Left renal cortex interstitium (tissue), 4 donors: ENCODE results near the gene ITIH1. TPM values are rescaled to one million over a fixed set of nuclear protein-coding genes. Genes with fewer than 3 reads are reported as not detected.
"Not testable (repeated sequence)": the region's sequence is repeated elsewhere in the genome, so short reads cannot be mapped to it uniquely, and the experiment has no call there.

Experiments
- DNase-seq, 4 donors: peaks; one replicate each; pipeline ENCODE4 v3.0.0-alpha.2; 2013; ENCODE audit warnings: low read depth in 4 of 4, low spot score in 2 of 4, missing footprints in 1 of 4
- polyA plus RNA-seq, 4 donors: library from polyadenylated mRNA; unstranded; fragments of 120-200 nt; gene quantifications; one replicate each; pipeline ENCODE4 v1.2.1, GENCODE V29; 2013; ENCODE audit not compliant: insufficient read length in 4 of 4

ITIH1 gene
- polyA plus RNA-seq, 4 donors = 0.19 to 7.6 (median 0.31) TPM; not detected in 1

DNA sequence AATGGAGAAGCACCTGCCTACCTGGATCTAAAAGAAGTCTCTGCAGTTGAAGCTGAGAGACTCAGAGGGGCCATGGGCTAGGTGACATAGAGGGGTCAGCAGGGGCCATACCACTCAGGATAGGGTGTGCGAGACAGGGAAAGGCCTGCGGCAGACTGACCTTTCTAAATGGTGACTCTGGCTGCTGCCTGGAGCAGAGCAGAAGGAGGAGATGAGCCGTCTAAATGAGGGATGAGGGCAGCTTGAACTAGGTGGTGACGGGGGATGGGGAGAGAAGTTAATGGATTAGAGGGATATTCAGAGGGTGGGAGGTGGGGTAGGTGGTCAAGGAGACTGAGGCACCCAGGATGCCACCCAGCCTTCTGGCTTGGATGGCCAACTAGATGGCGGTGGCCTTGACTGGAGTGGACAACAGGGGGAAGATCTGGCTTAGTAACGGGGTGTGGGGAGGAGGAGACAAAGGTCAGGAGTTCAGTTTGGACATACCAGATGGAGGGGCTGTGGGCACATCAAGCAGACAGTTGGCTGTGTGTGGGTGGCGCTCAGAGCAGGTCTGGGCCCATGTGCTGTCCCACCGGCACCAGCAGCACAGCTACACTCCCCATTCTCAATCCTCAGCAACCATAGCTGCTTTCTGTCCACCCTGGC lies 3.2 kb upstream of the ITIH1 start:
- no peak for DNase-seq

GRCh38 chr3:52774901-52775864 lies 2.2 kb upstream of the ITIH1 start:
- no peak for DNase-seq

DNA sequence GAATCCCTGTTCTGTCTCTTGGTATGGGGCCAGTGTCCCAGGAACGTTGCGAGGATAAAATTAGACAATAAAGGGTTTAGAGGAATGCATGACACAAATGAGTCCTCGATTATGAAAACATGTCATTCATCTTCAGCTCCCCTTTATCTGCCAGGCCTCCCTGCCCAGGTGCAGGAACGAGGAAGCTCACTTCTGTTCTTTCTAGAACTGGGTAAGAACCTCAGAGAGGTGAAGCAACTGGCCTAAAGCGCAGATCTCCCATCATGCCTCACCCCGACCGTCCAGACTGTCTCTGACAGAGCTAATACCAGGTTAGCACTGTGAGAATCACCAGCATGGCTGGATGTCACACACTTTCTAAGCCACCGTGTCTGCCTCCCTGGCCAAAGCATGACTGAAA lies 1.5 kb upstream of the ITIH1 start:
- no peak for DNase-seq

GRCh38 chr3:52776486-52776885 lies 913 bp upstream of the ITIH1 start:
- DNase-seq = not testable (repeated sequence)

DNA sequence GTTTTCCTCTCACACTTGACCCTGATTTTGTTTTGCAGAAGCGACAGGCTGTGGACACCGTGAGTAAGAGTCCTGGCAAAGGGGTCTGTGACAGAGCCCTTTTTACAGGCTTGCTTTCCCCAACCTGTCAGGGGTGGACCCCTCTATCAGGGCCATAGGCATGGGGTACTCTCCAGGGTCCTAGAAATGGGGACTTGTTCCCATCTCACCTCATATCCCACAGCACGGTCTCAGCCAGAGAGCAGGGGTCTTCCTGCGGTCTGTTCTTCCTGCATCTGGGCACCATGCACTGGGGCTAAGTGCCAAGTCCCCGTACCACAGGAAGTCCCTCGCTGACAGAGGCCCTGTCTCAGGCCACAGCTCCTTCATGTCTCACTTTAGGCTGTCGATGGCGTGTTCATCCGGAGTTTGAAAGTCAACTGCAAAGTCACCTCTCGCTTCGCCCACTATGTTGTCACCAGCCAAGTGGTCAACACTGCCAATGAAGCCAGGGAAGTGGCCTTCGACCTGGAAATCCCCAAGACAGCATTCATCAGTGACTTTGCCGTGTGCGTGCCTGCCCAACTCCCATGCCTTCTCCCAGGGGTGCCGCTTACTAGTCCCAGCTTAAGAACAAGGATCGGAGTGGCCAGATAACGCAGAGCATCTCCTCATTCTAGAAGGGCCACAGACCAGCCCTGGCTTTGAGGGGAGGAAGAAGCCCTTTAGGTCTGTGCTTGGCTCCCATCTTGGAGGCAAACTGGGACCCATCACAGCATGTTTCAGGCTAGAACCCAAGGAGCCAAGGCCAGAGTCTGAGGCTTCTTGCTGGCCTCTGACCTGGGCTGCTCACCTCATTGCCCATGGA lies 783 bp downstream of the ITIH1 start:
- no peak for DNase-seq

DNA sequence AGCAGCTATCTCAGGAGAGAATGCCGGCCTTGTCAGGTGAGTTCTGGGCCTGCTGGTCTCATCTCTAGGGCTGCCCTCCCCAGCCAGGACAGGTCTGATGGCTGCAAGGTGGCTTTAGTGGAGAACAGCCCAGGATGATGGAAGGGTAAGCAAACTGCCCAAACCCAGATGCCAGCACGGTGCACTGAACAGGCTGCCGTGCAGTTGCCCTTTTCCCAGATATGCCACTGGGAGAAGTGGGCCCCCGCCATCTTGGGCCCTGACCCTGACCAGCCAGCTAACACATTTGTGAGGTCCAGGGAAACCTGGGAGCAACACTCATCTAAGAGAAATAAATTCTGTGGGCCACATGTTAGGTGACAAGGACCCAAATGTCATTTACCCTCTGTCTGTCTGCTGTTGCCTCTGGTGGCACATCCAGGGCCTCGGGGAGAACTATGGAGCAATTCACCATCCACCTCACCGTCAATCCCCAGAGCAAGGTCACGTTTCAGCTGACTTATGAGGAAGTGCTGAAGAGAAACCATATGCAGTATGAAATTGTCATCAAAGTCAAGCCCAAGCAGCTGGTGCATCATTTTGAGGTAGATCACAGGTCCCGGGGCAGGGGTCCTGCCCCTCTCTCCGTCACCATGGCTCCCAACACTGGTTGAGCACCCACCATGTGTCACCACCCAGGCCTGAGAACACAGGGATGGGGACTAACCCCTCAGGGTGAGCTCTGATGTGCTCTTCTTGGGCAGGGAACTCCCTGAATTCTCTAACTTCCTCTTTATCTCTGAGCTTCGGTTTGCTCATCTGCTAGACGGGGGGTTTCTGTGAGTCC lies 1.8 kb downstream of the ITIH1 start:
- no peak for DNase-seq

- no peak for DNase-seq
Measured at GRCh38 chr3:52779837-52780585, 2.6 kb downstream of the ITIH1 start.

DNA sequence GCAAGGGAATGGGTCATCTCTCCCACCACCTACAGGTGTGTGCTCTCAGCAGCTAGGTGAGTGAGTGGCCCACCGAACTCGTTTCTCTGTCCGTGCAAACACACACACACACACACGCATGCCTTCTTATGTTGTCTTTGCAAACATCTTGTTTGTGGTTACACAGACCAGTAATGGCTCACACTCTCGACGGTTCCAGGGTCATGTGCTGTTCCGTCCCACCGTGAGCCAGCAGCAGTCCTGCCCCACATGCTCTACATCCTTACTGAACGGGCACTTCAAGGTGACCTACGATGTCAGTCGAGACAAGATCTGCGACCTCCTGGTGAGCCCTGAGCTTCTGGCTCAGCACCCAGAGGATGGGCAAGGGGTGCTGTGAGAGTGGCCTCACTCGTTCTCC lies 4.3 kb downstream of the ITIH1 start:
- DNase-seq = no peak

DNA sequence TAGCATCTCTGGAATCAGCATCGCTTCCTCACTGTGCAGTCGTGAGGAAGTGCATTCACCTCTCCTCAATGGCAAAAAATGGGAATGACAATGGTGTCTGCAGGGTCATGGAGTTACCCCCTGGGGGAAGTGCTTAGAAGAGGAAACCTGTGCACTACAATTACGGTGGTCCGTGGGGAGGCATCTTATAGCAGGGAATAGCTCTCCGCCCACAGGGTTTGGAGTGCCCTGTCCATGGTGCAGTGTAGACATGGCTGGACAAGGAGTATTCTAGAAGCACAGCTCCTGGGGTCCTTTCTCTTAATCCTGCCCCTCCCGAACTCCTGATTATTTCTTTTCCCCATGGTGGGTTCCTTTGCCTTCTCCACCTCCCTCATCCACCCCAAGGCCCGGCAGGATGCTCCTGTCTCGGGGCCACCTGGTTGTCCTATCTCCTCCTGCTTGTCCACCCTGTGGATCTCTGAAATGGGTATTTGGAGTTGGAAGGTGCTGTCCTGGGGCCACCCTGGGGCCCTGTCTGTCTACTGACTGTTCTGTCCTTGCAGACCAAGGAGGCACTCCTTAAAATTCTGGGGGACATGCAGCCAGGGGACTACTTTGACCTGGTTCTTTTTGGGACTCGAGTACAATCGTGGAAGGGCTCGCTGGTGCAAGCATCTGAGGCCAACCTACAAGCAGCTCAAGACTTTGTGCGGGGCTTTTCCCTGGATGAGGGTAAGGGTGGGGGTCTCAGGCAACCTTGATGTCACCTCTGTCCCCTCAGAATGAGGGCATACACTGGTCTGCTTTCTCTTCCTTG lies 5.2 kb downstream of the ITIH1 start:
- DNase-seq = no peak

- DNase-seq = no peak
Measured at GRCh38 chr3:52783211-52783555, 5.8 kb downstream of the ITIH1 start.

GRCh38 chr3:52784021-52784621 lies 6.7 kb downstream of the ITIH1 start:
- DNase-seq = no peak

DNA sequence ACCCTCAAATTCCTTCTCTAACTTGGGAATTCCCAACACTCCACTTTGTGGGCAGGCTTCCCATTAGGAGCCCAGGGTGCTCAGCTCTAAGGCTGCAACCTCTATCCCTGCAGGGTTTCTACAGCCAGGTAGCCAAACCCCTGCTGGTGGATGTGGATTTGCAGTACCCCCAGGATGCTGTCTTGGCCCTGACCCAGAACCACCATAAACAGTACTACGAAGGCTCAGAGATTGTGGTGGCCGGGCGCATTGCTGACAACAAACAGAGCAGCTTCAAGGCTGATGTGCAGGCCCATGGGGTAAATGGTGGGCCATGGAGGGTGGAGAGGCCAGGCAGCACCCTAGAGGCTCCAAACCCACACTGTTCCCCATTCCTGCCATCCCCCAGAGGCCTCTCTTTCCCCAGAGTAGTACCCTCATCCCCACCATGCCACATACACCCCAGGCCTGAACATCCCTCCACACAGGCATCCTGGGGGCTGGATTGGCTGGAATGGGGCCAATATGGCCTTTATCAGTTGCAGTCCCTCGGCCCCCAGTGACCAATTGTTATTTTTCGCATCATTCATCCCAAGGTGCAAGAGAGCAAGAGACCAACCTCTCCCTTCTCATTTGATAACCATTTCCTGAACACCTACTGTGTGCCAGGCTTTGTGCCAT lies 7.7 kb downstream of the ITIH1 start:
- DNase-seq = no peak

DNA sequence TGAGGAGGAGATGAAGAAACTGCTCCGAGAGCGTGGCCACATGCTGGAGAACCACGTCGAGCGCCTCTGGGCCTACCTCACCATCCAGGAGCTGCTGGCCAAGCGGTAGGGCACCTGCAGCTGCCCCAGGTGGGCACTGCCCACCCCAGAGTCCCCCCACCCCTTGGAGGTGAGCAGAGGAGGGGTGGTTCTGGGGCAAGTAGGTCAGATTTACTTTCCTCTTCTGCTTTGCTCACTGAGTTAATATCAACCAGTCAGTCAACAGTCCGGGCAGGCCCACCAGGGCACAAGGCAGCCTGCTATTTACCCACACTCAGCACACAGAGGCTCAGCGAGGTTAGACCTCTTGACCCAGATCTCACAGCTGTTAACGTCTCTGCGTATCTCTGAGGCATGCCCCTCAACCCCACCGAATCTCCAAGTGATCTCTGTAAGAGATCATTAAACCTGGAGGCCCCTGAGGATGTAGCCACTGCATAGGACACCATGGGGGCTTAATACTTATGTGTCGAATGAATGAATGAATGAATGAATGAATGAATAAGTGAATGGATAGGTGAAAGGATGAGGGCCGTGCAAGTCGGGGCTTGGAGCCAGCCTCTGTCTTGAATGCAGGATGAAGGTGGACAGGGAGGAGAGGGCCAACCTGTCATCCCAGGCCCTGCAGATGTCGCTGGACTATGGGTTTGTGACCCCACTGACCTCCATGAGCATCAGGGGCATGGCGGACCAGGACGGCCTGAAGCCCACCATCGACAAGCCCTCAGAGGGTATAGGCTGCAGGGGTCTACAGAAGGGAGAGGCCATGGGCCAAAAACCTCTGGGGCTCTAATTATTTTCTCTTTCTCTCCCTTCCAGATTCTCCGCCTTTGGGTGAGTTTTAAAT lies 9.2 kb downstream of the ITIH1 start:
- no peak for DNase-seq

DNA sequence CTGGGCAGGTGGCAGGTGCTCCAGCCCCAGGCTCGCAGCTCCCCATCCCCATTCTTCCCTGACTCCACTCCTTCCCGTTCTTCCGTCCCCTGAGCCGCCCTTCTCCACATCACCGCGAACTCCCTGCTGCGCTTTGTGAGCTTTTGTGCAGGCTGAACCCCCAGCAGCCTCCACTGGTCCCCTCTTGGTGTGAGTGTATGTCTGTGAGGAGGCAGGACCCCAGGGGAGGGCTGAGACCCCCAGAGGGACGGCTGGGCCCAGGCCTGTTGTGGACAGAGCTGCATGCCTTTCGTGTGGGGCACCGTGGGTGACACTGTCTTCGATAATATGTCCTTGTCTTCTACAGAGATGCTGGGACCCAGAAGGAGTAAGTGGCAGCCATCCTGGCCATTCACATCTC lies 9.8 kb downstream of the ITIH1 start:
- no peak for DNase-seq

DNA sequence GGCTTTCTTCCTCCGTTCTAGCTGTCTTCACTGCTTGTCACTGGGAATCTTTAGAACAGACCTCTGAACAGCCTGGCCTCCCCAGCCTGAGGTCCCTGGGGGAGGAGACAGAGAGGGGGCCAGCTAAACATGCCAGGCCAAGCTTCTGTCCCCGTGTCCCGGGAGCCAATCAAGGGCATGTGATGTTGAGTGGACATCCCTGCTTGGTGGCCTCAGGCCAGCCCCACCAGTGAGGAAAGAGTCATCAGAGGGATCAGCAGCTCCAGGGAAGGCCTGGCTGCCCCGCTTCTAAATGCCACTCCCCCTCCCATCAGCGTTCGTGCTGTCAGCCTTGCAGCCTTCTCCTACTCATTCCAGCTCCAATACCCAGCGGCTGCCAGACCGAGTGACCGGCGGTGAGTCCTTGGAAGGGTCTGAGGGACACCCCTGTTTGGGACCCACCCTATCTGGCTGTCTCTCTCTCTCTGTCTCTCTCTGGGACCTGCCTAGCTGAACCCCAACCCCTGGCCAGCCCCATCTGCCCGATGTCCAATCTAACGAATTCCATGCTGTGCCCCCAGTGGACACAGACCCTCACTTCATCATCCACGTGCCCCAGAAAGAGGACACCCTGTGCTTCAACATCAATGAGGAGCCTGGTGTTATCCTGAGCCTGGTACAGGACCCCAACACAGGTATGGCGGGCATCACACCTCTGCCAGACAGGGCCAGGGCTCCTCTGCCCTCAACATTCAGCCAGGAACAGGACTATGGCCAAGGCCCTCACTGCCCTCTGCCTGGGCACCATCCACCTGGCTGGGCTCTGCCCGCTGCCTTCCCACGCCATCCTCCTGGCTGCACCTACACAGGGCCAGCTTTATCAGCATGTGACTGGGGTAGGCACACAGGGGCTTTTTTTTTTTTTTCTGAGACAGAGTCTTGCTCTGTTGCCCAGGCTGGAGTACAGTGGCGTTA lies 10.6 kb downstream of the ITIH1 start:
- no peak for DNase-seq
